Measurements from ENCODE around the gene AAMP.

AAMP gene

DNA sequence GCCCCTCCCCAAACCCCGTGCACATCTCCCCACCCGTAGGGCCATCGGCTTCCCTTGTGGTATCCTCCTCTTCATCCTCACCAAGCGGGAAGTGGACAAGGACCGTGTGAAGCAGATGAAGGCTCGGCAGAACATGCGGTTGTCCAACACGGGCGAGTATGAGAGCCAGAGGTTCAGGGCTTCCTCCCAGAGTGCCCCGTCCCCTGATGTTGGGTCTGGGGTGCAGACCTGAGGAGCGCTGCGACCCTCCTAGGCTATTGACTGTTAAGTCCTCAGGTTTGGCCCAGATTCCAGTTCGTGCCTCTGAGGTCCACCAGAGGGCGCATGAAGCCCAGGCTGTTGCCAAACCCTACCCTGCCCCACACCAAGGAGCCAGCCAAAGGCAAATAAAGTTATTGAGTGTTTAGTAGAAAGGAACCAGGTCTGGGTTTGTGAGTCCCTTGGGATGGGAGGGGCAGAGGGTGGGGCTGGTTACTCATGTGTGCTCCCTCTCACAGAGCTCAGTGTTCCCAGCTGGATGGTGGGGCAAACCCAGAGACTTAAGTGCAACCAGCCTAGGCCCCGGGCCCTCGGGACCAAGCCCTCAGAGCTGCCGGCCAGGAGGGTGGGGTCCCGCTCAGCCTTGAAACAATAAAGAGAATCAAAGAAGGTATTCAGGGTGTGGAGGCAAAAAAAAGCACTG lies 2.7 kb upstream of the AAMP start (continued):
- TF ChIP-seq, protein P1, sequence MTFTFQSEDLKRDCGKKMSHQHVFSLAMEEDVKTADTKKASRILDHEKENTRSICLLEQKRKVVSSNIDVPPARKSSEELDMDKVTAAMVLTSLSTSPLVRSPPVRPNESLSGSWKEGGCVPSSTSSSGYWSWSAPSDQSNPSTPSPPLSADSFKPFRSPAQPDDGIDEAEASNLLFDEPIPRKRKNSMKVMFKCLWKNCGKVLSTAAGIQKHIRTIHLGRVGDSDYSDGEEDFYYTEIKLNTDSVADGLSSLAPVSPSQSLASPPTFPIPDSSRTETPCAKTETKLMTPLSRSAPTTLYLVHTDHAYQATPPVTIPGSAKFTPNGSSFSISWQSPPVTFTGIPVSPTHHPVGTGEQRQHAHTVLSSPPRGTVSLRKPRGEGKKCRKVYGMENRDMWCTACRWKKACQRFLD (tag by site-specific recombination; IDR thresholded peaks at IDR 0.05) = no peak
- TF ChIP-seq IKZF3 (tag by site-specific recombination; IDR thresholded peaks at IDR 0.05) (peak; percentile 58; the same call in 1 of the 2 replicates), ZNF366 (tag by site-specific recombination; conservative IDR thresholded peaks at IDR 0.05) (0 out of 2 replicates have a peak, but pooled peaks have one; percentile 32), EGR2 (tag by site-specific recombination; IDR thresholded peaks at IDR 0.05; ENCODE audit: low read depth) (no peak), ZNF571 (tag by site-specific recombination; IDR thresholded peaks at IDR 0.05) (no peak), ZNF341 (tag by site-specific recombination; IDR thresholded peaks at IDR 0.05; ENCODE audit: low read depth) (peak; percentile 65; the same call in 1 of the 2 replicates), ZNF416 (tag by site-specific recombination; IDR thresholded peaks at IDR 0.05) (no peak), ZNF654 (tag by site-specific recombination; IDR thresholded peaks at IDR 0.05; ENCODE audit: low read depth) (peak; percentile 73), SP7 (tag by site-specific recombination; IDR thresholded peaks at IDR 0.05) (peak; percentile 67), KLF16 (tag by site-specific recombination; IDR thresholded peaks at IDR 0.05) (peak; percentile 76), YY2 (tag by site-specific recombination; IDR thresholded peaks at IDR 0.05) (no peak), ZNF324 (tag by site-specific recombination; IDR thresholded peaks at IDR 0.05) (no peak), ZNF239 (tag by site-specific recombination; IDR thresholded peaks at IDR 0.05) (no peak), RBAK (tag by site-specific recombination; IDR thresholded peaks at IDR 0.05) (no peak), ZNF501 (tag by site-specific recombination; IDR thresholded peaks at IDR 0.05) (no peak; the same call in 1 of the 2 replicates), TRIM28 (IDR thresholded peaks at IDR 0.05; ENCODE audit: borderline replicate concordance, low read length) (peak; percentile 51; the same call in 1 of the 2 replicates), ZNF404 (tag by site-specific recombination; IDR thresholded peaks at IDR 0.05) (no peak)
- TF ChIP-seq, protein P2, sequence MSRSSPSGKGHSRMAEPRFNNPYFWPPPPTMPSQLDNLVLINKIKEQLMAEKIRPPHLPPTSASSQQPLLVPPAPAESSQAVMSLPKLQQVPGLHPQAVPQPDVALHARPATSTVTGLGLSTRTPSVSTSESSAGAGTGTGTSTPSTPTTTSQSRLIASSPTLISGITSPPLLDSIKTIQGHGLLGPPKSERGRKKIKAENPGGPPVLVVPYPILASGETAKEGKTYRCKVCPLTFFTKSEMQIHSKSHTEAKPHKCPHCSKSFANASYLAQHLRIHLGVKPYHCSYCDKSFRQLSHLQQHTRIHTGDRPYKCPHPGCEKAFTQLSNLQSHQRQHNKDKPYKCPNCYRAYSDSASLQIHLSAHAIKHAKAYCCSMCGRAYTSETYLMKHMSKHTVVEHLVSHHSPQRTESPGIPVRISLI (tag by site-specific recombination; IDR thresholded peaks at IDR 0.05) = no peak
- TF ChIP-seq, protein P3, sequence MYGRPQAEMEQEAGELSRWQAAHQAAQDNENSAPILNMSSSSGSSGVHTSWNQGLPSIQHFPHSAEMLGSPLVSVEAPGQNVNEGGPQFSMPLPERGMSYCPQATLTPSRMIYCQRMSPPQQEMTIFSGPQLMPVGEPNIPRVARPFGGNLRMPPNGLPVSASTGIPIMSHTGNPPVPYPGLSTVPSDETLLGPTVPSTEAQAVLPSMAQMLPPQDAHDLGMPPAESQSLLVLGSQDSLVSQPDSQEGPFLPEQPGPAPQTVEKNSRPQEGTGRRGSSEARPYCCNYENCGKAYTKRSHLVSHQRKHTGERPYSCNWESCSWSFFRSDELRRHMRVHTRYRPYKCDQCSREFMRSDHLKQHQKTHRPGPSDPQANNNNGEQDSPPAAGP (tag by site-specific recombination; IDR thresholded peaks at IDR 0.05) = peak; percentile 89
- TF ChIP-seq, protein P4, sequence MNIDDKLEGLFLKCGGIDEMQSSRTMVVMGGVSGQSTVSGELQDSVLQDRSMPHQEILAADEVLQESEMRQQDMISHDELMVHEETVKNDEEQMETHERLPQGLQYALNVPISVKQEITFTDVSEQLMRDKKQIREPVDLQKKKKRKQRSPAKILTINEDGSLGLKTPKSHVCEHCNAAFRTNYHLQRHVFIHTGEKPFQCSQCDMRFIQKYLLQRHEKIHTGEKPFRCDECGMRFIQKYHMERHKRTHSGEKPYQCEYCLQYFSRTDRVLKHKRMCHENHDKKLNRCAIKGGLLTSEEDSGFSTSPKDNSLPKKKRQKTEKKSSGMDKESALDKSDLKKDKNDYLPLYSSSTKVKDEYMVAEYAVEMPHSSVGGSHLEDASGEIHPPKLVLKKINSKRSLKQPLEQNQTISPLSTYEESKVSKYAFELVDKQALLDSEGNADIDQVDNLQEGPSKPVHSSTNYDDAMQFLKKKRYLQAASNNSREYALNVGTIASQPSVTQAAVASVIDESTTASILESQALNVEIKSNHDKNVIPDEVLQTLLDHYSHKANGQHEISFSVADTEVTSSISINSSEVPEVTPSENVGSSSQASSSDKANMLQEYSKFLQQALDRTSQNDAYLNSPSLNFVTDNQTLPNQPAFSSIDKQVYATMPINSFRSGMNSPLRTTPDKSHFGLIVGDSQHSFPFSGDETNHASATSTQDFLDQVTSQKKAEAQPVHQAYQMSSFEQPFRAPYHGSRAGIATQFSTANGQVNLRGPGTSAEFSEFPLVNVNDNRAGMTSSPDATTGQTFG (tag by site-specific recombination; IDR thresholded peaks at IDR 0.05; ENCODE audit: borderline replicate concordance) = no peak
- TF ChIP-seq, protein P5, sequence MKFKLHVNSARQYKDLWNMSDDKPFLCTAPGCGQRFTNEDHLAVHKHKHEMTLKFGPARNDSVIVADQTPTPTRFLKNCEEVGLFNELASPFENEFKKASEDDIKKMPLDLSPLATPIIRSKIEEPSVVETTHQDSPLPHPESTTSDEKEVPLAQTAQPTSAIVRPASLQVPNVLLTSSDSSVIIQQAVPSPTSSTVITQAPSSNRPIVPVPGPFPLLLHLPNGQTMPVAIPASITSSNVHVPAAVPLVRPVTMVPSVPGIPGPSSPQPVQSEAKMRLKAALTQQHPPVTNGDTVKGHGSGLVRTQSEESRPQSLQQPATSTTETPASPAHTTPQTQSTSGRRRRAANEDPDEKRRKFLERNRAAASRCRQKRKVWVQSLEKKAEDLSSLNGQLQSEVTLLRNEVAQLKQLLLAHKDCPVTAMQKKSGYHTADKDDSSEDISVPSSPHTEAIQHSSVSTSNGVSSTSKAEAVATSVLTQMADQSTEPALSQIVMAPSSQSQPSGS (tag by site-specific recombination; IDR thresholded peaks at IDR 0.05; ENCODE audit: low read depth) = no peak
- TF ChIP-seq, protein P6, sequence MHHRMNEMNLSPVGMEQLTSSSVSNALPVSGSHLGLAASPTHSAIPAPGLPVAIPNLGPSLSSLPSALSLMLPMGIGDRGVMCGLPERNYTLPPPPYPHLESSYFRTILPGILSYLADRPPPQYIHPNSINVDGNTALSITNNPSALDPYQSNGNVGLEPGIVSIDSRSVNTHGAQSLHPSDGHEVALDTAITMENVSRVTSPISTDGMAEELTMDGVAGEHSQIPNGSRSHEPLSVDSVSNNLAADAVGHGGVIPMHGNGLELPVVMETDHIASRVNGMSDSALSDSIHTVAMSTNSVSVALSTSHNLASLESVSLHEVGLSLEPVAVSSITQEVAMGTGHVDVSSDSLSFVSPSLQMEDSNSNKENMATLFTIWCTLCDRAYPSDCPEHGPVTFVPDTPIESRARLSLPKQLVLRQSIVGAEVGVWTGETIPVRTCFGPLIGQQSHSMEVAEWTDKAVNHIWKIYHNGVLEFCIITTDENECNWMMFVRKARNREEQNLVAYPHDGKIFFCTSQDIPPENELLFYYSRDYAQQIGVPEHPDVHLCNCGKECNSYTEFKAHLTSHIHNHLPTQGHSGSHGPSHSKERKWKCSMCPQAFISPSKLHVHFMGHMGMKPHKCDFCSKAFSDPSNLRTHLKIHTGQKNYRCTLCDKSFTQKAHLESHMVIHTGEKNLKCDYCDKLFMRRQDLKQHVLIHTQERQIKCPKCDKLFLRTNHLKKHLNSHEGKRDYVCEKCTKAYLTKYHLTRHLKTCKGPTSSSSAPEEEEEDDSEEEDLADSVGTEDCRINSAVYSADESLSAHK (tag by site-specific recombination; IDR thresholded peaks at IDR 0.05) = peak; percentile 61; the same call in 1 of the 2 replicates
- TF ChIP-seq, protein P7, sequence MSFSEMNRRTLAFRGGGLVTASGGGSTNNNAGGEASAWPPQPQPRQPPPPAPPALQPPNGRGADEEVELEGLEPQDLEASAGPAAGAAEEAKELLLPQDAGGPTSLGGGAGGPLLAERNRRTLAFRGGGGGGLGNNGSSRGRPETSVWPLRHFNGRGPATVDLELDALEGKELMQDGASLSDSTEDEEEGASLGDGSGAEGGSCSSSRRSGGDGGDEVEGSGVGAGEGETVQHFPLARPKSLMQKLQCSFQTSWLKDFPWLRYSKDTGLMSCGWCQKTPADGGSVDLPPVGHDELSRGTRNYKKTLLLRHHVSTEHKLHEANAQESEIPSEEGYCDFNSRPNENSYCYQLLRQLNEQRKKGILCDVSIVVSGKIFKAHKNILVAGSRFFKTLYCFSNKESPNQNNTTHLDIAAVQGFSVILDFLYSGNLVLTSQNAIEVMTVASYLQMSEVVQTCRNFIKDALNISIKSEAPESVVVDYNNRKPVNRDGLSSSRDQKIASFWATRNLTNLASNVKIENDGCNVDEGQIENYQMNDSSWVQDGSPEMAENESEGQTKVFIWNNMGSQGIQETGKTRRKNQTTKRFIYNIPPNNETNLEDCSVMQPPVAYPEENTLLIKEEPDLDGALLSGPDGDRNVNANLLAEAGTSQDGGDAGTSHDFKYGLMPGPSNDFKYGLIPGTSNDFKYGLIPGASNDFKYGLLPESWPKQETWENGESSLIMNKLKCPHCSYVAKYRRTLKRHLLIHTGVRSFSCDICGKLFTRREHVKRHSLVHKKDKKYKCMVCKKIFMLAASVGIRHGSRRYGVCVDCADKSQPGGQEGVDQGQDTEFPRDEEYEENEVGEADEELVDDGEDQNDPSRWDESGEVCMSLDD (tag by site-specific recombination; IDR thresholded peaks at IDR 0.05) = no peak
- TF ChIP-seq, protein P8, sequence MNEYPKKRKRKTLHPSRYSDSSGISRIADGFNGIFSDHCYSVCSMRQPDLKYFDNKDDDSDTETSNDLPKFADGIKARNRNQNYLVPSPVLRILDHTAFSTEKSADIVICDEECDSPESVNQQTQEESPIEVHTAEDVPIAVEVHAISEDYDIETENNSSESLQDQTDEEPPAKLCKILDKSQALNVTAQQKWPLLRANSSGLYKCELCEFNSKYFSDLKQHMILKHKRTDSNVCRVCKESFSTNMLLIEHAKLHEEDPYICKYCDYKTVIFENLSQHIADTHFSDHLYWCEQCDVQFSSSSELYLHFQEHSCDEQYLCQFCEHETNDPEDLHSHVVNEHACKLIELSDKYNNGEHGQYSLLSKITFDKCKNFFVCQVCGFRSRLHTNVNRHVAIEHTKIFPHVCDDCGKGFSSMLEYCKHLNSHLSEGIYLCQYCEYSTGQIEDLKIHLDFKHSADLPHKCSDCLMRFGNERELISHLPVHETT (tag by site-specific recombination; IDR thresholded peaks at IDR 0.05) = 0 out of 2 replicates have a peak, but pooled peaks have one; percentile 35

All from HEK293 (cell line).